ENCODE measurements around the gene KCNAB1.

- TF ChIP-seq CTCF (IDR thresholded peaks at IDR 0.05) (no peak), EZH2 (IDR thresholded peaks at IDR 0.05; ENCODE audit: borderline replicate concordance, insufficient read depth, low read depth, low read length, poor library complexity, severe bottlenecking) (no peak)
Measured at GRCh38 chr3:156489462-156489911, 369.1 kb downstream of the KCNAB1 start.

All from B cell (primary cell).